Neutrophil (primary cell): ENCODE results near the gene LONP2.
A peak's percentile ranks its signal among the peaks of the same experiment; 100 is the strongest.
"Not testable (repeated sequence)": the region's sequence is repeated elsewhere in the genome, so short reads cannot be mapped to it uniquely, and the experiment has no call there.

Experiments used
- H3K27ac ChIP-seq: fragments of 200-600 bp; sonication (generic); 2 replicates; pipeline ENCODE4 v1.5.1; 2016; ENCODE audit warnings: mild to moderate bottlenecking, moderate library complexity
- H3K27me3 ChIP-seq: fragments of 200-600 bp; sonication (generic); 2 replicates; pipeline ENCODE4 v1.6.0; 2016; ENCODE audit warnings: mild to moderate bottlenecking
- H3K36me3 ChIP-seq: fragments of 200-600 bp; sonication (generic); 2 replicates; pipeline ENCODE4 v1.5.1; 2017
- H3K4me1 ChIP-seq, 2 experiments: fragments of 200-600 bp in 1 of 2; sonication (generic) in 1 of 2; 1 replicate in 1 of 2; 2 replicates in 1 of 2; pipeline versions ENCODE4 v1.5.1 to v1.6.1; 2013 to 2016; ENCODE audit warnings: low read depth in 1 of 2, low read length in 1 of 2, mild to moderate bottlenecking in 1 of 2, moderate library complexity in 1 of 2; ENCODE audit not compliant: control insufficient read depth in 1 of 2, insufficient read depth in 1 of 2
- H3K4me3 ChIP-seq, 2 experiments: fragments of 200-600 bp in 1 of 2; sonication (generic) in 1 of 2; 1 replicate in 1 of 2; 2 replicates in 1 of 2; pipeline ENCODE4 v1.5.1; 2013 to 2016; ENCODE audit warnings: low read depth in 1 of 2, low read length in 1 of 2, mild to moderate bottlenecking in 1 of 2, moderate library complexity in 1 of 2
- H3K9me3 ChIP-seq: fragments of 200-600 bp; sonication (generic); 2 replicates; pipeline ENCODE4 v1.5.1; 2016
- CTCF ChIP-seq: fragments of 200-600 bp; sonication (generic); IDR thresholded peaks from 2 replicates; pipeline ENCODE4 v1.5.1; 2016; ENCODE audit warnings: antibody characterized with exemption

LONP2 gene

GRCh38 chr16:48236286-48236685 lies 7.8 kb upstream of the LONP2 start:
- Histone ChIP-seq H3K4me3 (no peak overlapping the region), H3K27ac (no peak overlapping the region), H3K9me3 (no peaks in the 10 kb centered on the region), H3K27me3 (no peaks in the 10 kb centered on the region), H3K36me3 (no peaks in the 10 kb centered on the region), H3K4me1 (no peaks in the 10 kb centered on the region)
- TF ChIP-seq CTCF: no peak

DNA sequence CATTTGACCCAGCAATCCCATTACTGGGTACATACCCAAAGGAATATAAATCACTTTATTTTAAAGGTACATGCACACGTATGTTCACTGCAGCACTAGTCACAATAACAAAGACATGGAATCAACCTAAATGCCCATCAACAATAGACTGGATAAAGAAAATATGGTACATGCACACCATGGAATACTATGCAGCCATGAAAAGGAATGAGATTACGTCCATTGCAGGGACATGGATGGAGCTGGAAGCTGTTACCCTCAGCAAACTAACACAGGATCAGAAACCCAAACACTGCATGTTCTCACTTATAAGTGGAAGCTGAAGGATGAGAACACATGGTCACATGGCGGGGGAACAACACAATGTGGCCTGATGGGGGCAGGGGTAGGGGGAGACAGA lies 4.0 kb upstream of the LONP2 start:
- not testable (repeated sequence) for H3K27me3 ChIP-seq, H3K9me3 ChIP-seq, H3K27ac ChIP-seq, H3K4me3 ChIP-seq, H3K4me1 ChIP-seq, H3K36me3 ChIP-seq

- H3K4me1 ChIP-seq: peaks cover 14 to 15% of the 10 kb centered on the region in 2 experiments
- H3K4me3 ChIP-seq: peak overlapping the region; percentile 68 to 78
- no peak for TF ChIP-seq CTCF
- no peaks in the 10 kb centered on the region for H3K36me3 ChIP-seq
- H3K27ac ChIP-seq: peak overlapping the region; percentile 85
- H3K9me3 ChIP-seq: no peaks in the 10 kb centered on the region
- H3K27me3 ChIP-seq: no peaks in the 10 kb centered on the region
These were observed 729 bp downstream of the LONP2 start for GRCh38 chr16:48244863-48245195.

GRCh38 chr16:48246066-48246465 lies 2.0 kb downstream of the LONP2 start:
- Histone ChIP-seq H3K27me3 (no peaks in the 10 kb centered on the region), H3K36me3 (no peaks in the 10 kb centered on the region), H3K4me3 (no peak overlapping the region), H3K9me3 (no peaks in the 10 kb centered on the region), H3K27ac (no peak overlapping the region), H3K4me1 (peaks cover 14 to 15% of the 10 kb centered on the region in 2 experiments)
- no peak for TF ChIP-seq CTCF

DNA sequence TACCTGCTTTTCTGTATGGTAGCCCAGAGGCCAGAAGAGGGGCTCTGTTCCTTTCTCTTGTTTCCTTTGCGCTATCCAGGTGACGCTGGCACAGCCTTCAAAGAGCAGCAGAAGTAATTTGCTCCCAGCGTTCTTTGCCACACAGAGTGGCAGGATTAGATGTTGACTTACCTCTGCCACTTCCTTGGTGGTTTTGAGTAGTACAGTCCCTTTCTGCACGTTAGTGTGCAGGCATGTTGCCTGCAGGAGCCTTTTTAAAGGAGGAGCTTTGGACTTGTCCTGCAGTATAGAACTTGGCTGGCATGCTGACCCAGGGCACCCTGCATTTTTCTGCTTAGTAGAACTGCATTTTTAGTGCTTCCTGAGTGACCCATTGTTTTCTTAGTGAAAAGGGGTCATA lies 3.2 kb downstream of the LONP2 start, which contains the start of gene ABCC11:
TSS of gene ABCC11 (minus strand) at position 229 of the 400 bp plus-strand sequence. CDS start 15,618 bp downstream, outside the sequence.
- Histone ChIP-seq H3K27ac (no peak within 1 kb of the TSS), H3K36me3 (no peaks in the 10 kb centered on the region), H3K9me3 (no peaks in the 10 kb centered on the region), H3K4me1 (peaks cover 14 to 15% of the 10 kb centered on the region in 2 experiments), H3K27me3 (no peaks in the 10 kb centered on the region), H3K4me3 (no peak within 1 kb of the TSS)
- TF ChIP-seq CTCF: no peak

DNA sequence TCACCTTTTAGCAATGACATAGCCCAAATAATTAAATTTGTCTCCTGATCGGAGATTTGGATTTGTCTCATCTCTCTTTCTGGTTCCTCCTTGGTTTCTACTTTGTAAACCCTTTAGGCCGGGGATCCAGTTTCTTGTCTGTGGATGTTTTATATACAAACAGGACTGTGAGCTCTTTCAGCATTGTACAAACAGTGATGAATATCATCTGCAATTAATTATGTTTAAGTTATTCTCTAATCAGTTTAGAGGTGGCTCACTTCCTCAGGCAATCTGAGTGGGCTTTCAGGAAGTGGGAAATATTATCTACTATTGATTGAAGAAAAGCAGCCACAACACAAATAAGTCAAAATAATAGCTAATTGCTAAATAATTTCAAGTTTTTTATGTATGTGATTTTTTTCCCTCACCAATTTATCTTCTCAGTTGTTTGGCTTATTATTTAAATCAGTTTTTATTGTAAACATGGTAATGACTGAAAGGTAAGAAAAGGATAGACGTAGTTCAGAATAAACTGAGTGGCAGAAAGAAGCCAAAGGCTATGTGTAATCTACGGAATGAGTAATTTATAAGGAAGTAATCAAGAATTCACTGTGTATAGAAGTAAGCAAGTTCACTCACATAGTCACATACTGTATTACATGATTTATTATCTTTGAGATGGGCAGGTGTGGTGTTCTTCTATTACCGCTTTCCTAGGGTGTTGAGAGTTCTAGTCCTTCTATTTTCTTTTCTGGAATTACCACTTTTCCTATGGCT lies 6.6 kb downstream of the LONP2 start:
- H3K4me1 ChIP-seq: peaks cover under 1 to 2% of the 10 kb centered on the region in 2 experiments
- H3K9me3 ChIP-seq: no peaks in the 10 kb centered on the region
- no peak overlapping the region for H3K27ac ChIP-seq
- no peaks in the 10 kb centered on the region for H3K27me3 ChIP-seq
- H3K36me3 ChIP-seq: peaks cover 26% of the 10 kb centered on the region
- TF ChIP-seq CTCF: no peak
- no peak overlapping the region for H3K4me3 ChIP-seq
